Measurements from ENCODE around the gene LAIR1.

- TF ChIP-seq BHLHE40 (IDR thresholded peaks at IDR 0.05; ENCODE audit: borderline replicate concordance) (no peak), HDGF (IDR thresholded peaks at IDR 0.05; ENCODE audit: borderline replicate concordance) (no peak), L3MBTL2 (conservative IDR thresholded peaks at IDR 0.05) (no peak), SUZ12 (IDR thresholded peaks at IDR 0.05) (no peak)
These were observed 62.5 kb downstream of the LAIR1 start for GRCh38 chr19:54302257-54302656.
